Erythroblast (primary cell): ENCODE results near the gene ITLN1.
A peak's percentile ranks its signal among the peaks of the same experiment; 100 is the strongest.

Source experiments
- DNase-seq, 2 experiments: peaks; one replicate each; lab custom pipeline; 2025; lab: John Stamatoyannopoulos, UW
- GATA1 ChIP-seq: IDR thresholded peaks from 2 replicates; pipeline ENCODE4 v1.6.1; 2011; ENCODE audit warnings: low read depth, mild to moderate bottlenecking, control low read depth, low read length, moderate library complexity
- POLR2A ChIP-seq: IDR thresholded peaks from 2 replicates; pipeline ENCODE4 v1.6.1; 2011; ENCODE audit warnings: mild to moderate bottlenecking, low read length

ITLN1 gene

DNA sequence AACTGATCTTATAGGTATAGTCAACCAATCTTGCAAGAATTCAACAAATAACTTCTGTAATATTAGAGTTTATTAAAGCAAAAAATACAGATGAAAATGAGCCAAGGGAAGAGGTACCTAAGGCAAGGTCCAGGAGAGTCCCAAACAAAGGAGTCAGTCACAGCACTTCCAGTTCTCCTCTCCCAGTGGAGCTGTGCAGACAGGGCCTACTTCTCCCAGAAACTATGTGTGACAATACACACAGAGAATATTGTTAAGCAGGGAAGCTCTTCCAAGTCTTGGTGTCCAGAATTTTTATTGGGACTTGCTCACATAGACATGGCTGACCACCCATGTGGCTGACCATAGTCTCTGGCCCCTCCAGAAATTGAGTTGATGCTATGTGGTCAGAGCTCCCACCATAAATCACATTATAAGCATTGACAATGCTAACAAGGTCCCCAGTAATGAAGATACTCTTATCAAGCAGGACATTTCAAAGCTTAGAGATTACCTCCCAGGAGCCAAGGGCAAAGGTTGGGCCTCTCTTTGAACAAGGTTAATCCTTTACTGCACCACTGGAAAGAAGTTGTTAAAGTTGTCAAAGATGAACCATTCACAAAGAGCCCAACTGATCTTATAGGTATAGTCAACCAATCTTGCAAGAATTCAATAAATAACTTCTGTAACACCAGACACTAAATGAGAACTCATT, 18.8 kb downstream of the ITLN1 start:
- TF ChIP-seq POLR2A = no peak
- TF ChIP-seq GATA1 = no peak
- no peak for DNase-seq

DNA sequence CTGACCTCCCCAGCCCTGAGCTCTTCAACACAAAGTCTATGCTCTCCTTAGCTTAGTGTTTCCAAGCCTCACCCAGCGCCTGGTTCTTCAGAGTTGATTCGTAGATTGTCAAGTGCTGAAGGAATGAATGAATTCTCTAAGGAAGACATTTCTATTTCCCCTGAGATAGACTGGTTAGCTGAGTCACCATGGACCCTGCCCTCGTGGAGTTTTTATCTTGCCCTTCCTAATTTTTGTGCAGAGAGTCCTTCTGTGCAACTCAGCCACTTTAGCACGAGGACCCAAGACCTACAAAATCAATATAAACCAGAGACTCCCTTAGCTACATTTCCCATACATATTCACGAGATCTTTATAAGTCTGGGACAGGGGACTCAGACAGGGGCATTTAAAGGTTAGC, 19.6 kb downstream of the ITLN1 start:
- TF ChIP-seq POLR2A (no peak), GATA1 (no peak)
- peak; percentile 22 to 29 for DNase-seq

DNA sequence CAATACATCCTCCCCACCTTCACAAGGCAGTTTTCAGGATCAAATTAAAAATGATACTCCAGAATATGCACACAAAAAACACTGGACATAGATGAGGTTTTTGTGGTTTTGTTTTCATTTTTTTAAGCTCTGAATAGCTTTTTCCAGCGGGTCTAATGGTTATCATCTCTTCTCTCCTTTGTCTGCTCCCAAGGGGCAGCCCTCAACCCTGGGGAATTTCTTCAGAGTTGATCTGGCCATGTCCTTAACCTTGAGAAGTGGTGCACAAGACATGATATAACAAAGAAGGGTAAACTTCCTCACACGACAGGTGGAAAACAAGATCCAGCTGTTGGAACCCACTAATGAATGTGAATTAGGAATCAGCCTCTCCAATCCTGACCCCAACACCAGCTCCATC, 20.8 kb downstream of the ITLN1 start:
- no peak for TF ChIP-seq POLR2A
- no peak for TF ChIP-seq GATA1
- DNase-seq = no peak

DNA sequence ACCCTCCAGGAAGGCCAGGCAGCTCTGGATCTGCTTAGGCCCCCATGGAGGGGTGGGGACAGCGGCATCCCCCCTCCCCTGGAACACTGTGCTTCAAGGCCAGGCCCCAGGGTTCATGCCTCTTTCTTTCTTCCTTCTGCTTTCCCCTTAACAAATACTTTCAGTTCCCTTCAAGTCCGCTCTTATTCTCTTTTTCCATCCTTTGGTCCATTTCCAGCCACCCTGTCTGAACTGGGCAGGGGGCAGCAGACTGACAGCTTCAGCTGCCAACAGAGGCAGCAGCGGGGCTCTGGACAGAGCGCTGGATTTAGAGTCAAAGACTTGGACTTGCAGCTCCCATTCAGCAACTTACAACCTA, 21.2 kb downstream of the ITLN1 start:
- DNase-seq = no peak
- TF ChIP-seq POLR2A (no peak), GATA1 (no peak)

DNA sequence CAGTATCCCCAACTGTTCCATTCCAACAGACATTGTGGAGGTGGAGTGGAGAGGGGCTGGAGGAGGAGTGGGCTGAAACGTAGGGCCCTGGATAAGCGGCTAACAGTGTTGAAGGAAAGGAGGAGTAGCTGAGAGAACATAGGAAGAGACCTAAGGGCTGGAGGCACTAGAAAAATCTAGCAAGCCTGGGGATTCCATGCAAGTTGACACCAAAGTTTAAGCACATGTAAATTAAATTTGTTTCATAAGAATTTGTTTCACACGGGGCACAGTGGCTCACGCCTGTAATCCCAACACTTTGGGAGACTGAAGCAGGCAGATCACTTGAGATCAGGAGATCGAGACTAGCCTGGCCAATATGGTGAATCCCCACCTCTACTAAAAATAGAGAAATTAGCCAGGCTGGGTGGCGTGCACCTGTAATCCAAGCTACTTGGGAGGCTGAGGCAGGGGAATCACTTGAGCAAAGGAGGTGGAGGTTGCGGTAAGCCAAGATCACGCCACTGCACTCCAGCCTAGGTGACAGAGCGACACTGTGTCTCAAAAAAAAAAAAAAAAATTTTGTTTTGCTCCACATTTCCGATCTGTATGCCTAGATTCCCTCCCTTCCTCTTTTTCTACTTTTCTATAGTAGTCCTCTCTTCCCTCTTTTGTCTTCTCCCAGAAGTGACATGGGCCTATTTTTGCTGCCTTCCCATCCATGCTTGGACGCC, 21.8 kb downstream of the ITLN1 start:
- no peak for DNase-seq
- TF ChIP-seq GATA1 (no peak), POLR2A (no peak)

DNA sequence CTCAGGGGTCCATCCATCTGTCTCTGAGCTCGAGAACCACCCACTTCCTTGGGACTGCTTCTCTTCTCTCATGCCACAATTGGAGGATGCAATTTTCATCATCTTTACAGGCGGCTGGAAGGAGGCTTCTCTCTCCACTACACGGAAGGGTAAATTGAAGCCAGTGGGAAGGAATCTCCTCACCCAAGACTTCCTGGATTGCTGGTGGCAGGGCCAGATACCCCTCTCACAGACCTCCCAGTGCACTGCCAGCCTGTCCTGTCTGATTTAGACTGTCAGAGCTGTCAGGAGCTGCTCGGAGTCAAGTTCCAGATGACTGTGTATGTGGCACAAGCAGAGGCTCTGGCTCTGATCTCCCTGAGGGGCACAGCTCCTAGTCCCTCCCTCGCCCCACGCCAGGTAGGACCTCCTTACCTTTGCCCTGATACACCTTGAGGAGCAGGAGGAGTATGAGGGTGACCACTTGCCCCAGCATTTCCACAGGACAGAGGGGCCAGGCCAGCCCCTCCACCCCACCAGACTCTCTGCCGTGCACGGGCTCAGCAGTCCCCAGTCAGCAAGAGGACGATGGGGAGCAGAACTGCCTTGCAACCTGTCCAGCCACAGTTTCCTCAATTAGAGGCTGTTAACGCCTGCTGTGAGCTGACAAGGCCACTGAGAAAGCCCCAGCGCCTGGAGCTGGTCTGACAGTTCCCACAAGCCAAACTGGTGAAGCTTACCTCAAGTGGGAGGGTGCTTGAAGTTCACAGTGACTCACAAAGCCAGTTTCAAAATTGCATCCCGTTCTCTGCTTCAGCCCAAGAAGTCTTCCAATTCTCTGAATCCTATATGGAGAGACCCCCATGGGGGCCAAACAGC, 22.5 kb downstream of the ITLN1 start, which contains the start of gene CD244:
Gene CD244 (minus strand): TSS at position 685 of the 858 bp plus-strand sequence. CDS start 210 bp downstream, at position 475.
- no peak for TF ChIP-seq GATA1
- DNase-seq = peak; percentile 15 to 28

DNA sequence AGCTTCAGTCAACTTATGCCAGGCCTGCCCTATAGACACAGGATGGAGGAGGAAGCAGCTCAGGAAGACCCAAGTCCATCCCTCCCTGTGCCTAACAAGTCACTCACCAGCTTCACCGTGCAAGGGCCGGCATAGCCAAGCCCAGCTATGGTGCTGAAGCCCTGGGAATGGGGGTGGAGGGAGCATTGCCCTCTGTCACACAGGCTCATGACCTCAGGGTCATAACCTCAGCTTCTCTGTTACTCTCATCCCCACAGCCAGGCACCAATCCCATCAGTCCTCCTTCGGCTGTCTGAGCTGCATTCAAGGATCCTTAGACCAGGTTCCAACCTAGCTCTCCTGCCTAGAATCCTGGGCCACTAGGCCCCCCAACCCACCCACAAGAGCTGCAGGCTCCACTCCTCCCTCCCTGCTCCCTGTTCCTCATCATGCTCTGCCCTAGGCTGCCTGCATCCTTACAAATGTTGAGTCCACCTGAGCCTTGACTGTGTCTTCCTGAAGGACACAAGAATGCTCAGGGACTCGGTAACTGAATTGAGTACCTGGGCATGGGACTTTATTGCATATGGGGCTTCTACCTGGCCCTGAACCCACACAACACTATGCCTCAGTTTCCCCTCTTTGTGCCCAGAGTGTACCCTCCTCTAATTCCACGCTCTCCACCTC, 24.0 kb downstream of the ITLN1 start:
- no peak for DNase-seq
- TF ChIP-seq GATA1 (no peak), POLR2A (no peak)

DNA sequence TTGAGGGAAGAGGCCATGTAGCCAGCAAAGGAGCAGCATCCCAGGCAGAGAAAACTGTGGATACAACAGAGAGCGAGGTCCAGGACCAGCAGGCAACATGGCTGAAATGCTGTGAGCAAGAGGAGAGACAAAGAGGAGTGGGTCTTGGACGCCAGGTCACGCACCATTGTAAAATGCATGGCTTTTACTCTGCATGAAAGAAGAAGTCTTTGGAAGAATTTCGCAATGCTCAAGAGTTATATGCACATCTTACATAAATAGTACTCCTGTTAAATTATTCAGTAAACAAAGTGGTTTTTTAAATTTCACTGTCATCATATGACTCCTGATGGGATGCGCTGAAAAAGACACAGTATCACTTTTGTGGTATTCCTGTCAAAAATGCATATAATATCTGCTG, 25.8 kb downstream of the ITLN1 start:
- no peak for DNase-seq

DNA sequence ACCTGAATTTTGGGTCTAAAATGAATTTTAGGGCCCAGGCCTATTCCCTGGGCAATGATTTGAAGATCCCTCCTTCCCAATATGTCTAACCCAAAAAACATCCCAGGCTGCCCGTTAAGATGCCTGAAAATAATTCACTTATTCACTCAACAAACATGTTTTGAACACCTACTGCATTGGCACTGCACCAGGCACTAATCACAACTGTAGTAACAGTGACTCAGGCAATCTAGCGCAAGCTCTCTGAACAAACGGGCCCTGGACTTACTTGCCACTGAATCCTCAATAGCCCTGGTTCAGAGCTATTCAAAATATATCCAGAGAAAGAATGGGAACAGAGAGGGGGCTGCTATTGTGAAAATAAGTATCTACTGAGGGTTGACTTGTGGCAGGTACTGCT, 26.5 kb downstream of the ITLN1 start:
- DNase-seq = peak; percentile 41 to 48
- TF ChIP-seq POLR2A = no peak
- peak; percentile 2 for TF ChIP-seq GATA1

More for the DNA sequence above, 25.8 kb downstream of the ITLN1 start:
- no peak for TF ChIP-seq GATA1
- no peak for TF ChIP-seq POLR2A

DNA sequence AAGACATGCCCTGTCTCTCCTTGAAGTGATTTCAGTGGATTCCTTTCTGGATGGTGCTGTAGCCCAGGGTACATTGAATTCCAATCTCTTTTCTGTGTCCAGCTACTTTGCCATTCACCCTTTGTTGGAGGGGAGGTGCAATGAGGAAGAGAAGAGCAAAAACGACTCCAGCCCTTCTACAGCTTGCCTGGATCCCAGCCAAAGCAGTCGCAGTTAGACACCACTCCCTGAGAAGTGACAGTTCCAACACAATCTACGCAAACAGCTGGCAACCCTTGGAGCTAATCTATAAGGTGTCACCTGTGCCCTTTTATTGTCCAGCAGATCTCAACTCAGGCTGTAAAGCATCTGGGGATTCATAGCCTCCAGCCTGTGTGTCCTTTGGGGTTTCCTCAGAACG, 26.9 kb downstream of the ITLN1 start:
- peak; percentile 80 to 94 for DNase-seq
- TF ChIP-seq POLR2A (no peak), GATA1 (peak; percentile 65)

DNA sequence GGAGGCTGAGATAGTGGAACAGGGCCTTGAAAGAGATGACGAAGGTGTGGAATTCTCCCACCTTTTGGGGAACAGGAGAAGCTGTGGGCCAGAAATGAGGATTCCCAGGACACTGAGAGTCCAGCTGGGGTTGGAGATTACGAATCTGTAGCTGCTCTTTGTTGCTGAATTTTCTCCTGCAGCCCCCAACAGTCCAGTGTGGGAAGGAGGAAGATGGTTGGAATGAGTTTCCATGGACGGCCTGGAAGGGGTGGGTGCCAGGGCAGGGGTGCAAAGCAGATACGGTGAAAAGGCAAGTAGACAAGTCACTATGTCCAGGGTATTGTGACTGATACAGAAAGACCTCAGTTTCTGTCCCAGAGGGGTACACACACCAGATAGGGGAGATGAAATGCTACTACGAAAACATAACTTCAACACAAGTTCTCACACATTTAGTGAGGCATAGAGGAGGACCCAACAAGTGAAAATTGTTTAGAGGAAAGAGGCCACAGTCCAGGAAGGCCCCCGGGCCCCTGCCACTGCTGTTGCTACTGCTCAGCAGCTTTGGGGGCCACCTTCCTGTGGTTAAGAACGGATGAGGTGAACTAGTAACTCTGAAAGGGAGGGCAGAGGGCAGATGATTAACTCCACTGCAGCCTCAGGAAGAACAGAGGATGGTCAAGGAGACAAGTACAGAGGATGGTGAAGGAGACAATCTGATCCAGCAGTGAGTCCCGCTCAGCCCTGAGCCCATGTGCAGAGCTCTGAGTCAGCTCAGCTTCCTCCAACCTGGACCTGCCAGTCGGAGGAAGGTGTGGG, 29.6 kb downstream of the ITLN1 start:
- TF ChIP-seq GATA1 = no peak
- no peak for TF ChIP-seq POLR2A
- DNase-seq = no peak

DNA sequence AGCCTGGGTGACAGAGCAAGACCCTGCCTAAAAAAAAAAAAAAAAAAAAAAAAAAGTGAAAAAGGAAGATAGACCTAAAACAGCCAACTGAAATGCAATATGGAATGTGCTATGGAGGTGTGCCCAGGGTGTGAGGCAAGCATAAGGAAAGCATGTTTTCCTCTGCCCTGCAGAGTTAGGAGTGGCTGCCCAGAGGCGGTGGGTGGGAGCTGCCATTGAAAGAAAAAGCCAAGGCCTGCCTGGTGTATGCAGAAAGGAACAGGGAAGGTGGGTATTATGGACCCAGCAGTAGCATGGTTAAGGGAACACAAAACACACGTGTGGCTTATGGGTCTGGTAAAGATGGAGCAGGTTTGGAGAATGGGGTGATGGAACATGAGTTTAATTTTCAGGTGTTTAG, 31.2 kb downstream of the ITLN1 start:
- TF ChIP-seq GATA1 (no peak), POLR2A (no peak)
- no peak for DNase-seq

DNA sequence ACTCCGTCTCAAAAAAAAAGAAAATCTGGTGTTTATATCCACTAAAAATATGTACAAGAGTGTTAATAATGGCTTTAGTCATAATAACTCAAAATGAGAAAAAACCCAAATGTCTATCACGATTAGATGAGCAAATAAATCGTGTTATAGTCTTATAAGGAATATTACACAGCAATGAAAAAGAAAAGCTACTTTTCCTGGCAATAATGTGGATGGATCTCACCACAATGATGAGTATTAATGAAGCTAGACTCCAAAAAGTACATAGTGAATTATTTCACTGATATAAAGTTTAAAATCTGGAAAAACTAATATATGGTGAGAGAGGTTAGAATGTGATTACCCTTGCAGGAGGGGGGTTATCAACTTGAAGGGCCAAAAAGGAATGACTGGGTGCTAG, 32.0 kb downstream of the ITLN1 start:
- DNase-seq = no peak
- TF ChIP-seq POLR2A = no peak
- TF ChIP-seq GATA1 = no peak
